ENCODE data around the gene NR2C1.
A peak's percentile ranks its signal among the peaks of the same experiment; 100 is the strongest.
"Not testable (repeated sequence)": the region's sequence is repeated elsewhere in the genome, so short reads cannot be mapped to it uniquely, and the experiment has no call there.

Gene NR2C1

GRCh38 chr12:95003213-95003920 is 70.1 kb downstream of the NR2C1 start, which contains the start of gene NDUFA12:
Gene NDUFA12 (minus strand): TSS chr12:95003697. CDS start chr12:95003680, 17 bp downstream.
- TF ChIP-seq ZFX (IDR thresholded peaks at IDR 0.05) (no peak), CTCF (conservative IDR thresholded peaks at IDR 0.05) (no peak)
- peak within 1 kb of the TSS; percentile 87 for H3K27ac ChIP-seq

GRCh38 chr12:95002754-95003153 is 70.7 kb downstream of the NR2C1 start:
- TF ChIP-seq ZFX (IDR thresholded peaks at IDR 0.05) (no peak), CTCF (conservative IDR thresholded peaks at IDR 0.05) (no peak)
- H3K27ac ChIP-seq, result peak overlapping the region; percentile 87

GRCh38 chr12:94998326-94998725 is 75.1 kb downstream of the NR2C1 start:
- TF ChIP-seq ZFX (IDR thresholded peaks at IDR 0.05), result no peak
- TF ChIP-seq CTCF (conservative IDR thresholded peaks at IDR 0.05), result no peak

GRCh38 chr12:94997726-94998125 is 75.7 kb downstream of the NR2C1 start:
- TF ChIP-seq CTCF (conservative IDR thresholded peaks at IDR 0.05), result no peak
- H3K27ac ChIP-seq, result no peak overlapping the region

More at GRCh38 chr12:94998326-94998725, 75.1 kb downstream of the NR2C1 start:
- H3K27ac ChIP-seq, result no peak overlapping the region

GRCh38 chr12:94997061-94997460 is 76.4 kb downstream of the NR2C1 start:
- TF ChIP-seq ZFX (IDR thresholded peaks at IDR 0.05), result no peak
- TF ChIP-seq CTCF (conservative IDR thresholded peaks at IDR 0.05), result no peak
- no peak overlapping the region for H3K27ac ChIP-seq

- no peak for TF ChIP-seq ZFX (IDR thresholded peaks at IDR 0.05)
- no peak for TF ChIP-seq CTCF (conservative IDR thresholded peaks at IDR 0.05)
- H3K27ac ChIP-seq, result no peak overlapping the region
Measured at GRCh38 chr12:94994312-94994711, 79.1 kb downstream of the NR2C1 start.

GRCh38 chr12:94993855-94994254 is 79.6 kb downstream of the NR2C1 start:
- H3K27ac ChIP-seq, result not testable (repeated sequence)

GRCh38 chr12:94990222-94990621 is 83.2 kb downstream of the NR2C1 start:
- TF ChIP-seq CTCF (conservative IDR thresholded peaks at IDR 0.05), result no peak
- H3K27ac ChIP-seq, result no peak overlapping the region

Data from C4-2B (cell line).